Kidney epithelial cell (primary cell): ENCODE data around the gene TFAM. TPM values are rescaled to one million over a fixed set of nuclear protein-coding genes. Genes with fewer than 3 reads are reported as not detected.

Experiments
- DNase-seq: peaks from one replicate; pipeline ENCODE4 v3.0.0-alpha.2; 2010; ENCODE audit warnings: low read depth
- H3K27me3 ChIP-seq: 2 replicates; pipeline ENCODE4 v1.6.0; 2011; ENCODE audit warnings: low read length; ENCODE audit not compliant: control insufficient read depth, insufficient read depth
- H3K36me3 ChIP-seq: 2 replicates; pipeline ENCODE4 v1.5.1; 2011; ENCODE audit warnings: low read length; ENCODE audit not compliant: control insufficient read depth, insufficient read depth
- H3K4me3 ChIP-seq: 2 replicates; pipeline ENCODE4 v1.5.1; 2011; ENCODE audit warnings: low read depth, mild to moderate bottlenecking, control low read depth, low read length
- total RNA-seq: library from RNA; depleted of rRNA; stranded (reverse); fragments of >200 nt; gene quantifications from 2 replicates; pipeline ENCODE4 v1.2.3, GENCODE V29; 2015
- TF ChIP-seq, protein P1 (sequence below): IDR thresholded peaks from 2 replicates; pipeline ENCODE4 v1.5.1; 2011; ENCODE audit warnings: mild to moderate bottlenecking, moderate library complexity, low read length, control low read depth, inconsistent platforms; ENCODE audit not compliant: insufficient read depth, poor library complexity, severe bottlenecking

TFAM gene
- total RNA-seq, 1 donor from 2014 or later = 32.4 TPM

DNA sequence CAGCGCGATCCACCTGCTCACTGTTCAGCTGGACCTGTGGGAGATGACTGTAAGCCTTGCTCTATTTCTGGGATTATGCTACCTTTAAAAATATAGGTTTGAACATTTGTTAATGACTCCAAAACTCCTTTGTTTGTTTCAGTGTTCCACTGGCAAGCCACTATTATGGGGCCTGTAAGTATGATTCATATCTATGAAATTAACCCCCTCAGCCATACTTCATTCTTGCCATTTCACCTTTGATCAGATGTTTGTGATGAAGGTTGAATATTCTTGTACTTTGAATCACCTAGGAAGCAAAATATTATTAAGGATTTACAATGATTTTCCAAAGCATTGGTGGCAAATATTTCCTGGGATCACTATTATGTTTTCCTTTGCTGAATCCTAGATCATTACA, 23.9 kb upstream of the TFAM start:
- TF ChIP-seq, protein P1, sequence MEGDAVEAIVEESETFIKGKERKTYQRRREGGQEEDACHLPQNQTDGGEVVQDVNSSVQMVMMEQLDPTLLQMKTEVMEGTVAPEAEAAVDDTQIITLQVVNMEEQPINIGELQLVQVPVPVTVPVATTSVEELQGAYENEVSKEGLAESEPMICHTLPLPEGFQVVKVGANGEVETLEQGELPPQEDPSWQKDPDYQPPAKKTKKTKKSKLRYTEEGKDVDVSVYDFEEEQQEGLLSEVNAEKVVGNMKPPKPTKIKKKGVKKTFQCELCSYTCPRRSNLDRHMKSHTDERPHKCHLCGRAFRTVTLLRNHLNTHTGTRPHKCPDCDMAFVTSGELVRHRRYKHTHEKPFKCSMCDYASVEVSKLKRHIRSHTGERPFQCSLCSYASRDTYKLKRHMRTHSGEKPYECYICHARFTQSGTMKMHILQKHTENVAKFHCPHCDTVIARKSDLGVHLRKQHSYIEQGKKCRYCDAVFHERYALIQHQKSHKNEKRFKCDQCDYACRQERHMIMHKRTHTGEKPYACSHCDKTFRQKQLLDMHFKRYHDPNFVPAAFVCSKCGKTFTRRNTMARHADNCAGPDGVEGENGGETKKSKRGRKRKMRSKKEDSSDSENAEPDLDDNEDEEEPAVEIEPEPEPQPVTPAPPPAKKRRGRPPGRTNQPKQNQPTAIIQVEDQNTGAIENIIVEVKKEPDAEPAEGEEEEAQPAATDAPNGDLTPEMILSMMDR = no peak
- H3K4me3 ChIP-seq = no peak overlapping the region
- DNase-seq = no peak
- H3K27me3 ChIP-seq = no peaks in the 10 kb centered on the region
- H3K36me3 ChIP-seq = no peaks in the 10 kb centered on the region

DNA sequence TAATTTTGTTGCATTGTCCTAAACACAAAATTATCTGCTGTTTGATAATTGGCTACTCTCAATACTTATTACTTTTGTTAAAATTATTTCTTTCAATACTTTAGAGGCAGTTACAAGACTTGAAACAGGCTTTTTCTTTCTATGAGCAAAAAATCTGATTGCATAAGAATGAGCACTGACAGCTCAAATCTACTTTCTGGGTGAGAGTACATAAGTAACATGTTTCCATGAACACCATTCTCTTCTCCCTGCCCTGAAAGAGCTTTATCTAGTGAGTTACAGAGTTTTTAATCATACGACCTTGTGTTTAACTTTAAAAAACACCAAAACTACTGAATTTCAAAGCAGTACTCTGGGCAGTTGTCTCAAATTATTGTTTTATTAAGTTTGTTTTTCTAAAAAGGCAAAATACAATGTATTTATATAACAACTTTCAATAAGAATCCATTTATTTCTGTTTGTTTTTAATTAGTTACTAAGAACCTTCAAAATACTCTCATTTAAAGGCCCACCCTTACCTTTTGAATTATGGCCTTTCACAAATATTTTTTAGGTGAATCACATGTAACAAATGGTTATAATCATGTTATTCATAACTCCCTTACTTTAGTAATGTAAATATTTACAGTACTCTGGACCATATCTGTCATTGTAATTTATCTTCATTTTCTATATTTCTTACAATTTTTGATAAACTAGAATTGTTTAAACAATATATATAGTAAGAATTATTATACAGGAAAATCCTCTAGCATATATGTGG, 23.0 kb upstream of the TFAM start:
- no peak for DNase-seq
- TF ChIP-seq, protein P1 = no peak
- Histone ChIP-seq H3K4me3 (no peak overlapping the region), H3K27me3 (no peaks in the 10 kb centered on the region), H3K36me3 (no peaks in the 10 kb centered on the region)

DNA sequence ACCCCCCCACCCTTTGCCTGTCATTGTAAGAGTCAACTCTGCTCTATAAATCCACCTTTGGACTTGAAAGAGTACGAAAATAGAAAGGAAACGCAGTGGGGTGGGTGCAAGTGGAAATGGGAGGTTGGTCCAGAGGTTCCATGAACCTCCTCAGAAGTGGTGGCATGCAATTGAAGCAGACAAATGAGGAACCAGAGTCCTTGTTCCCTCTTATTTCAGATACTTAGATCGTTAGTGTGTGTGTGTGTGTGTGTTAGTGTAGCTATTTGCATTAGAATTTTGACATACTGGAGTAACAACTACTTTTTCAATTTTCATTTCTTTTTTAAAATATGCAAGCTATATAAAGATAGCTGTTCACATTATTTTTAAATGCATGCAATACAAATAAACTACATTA, 18.1 kb upstream of the TFAM start:
- H3K4me3 ChIP-seq = no peak overlapping the region

DNA sequence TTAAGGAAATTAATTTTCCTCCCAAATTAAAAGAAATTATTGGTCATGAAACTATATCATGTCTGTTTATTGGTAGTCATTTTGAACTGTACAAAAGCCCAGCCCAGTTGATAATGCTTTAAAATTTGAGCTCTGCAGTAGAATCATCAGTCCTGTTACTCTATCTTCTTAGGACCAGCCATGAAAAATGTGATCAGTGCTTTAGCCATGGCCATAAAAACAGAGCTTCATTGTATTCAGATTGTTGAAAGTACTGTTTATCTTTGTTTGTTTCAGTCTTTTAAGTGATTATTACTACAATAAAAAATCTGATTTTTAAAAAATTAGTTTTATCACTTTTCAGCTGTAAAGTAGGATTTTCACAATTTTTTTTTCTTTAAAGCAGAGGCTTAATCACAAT, 13.7 kb upstream of the TFAM start:
- H3K4me3 ChIP-seq = no peak overlapping the region
- TF ChIP-seq, protein P1 = no peak
- DNase-seq = no peak
- H3K36me3 ChIP-seq = no peaks in the 10 kb centered on the region
- no peaks in the 10 kb centered on the region for H3K27me3 ChIP-seq

More for the DNA sequence above, 18.1 kb upstream of the TFAM start:
- no peak for DNase-seq
- Histone ChIP-seq H3K36me3 (no peaks in the 10 kb centered on the region), H3K27me3 (no peaks in the 10 kb centered on the region)
- TF ChIP-seq, protein P1 = no peak

DNA sequence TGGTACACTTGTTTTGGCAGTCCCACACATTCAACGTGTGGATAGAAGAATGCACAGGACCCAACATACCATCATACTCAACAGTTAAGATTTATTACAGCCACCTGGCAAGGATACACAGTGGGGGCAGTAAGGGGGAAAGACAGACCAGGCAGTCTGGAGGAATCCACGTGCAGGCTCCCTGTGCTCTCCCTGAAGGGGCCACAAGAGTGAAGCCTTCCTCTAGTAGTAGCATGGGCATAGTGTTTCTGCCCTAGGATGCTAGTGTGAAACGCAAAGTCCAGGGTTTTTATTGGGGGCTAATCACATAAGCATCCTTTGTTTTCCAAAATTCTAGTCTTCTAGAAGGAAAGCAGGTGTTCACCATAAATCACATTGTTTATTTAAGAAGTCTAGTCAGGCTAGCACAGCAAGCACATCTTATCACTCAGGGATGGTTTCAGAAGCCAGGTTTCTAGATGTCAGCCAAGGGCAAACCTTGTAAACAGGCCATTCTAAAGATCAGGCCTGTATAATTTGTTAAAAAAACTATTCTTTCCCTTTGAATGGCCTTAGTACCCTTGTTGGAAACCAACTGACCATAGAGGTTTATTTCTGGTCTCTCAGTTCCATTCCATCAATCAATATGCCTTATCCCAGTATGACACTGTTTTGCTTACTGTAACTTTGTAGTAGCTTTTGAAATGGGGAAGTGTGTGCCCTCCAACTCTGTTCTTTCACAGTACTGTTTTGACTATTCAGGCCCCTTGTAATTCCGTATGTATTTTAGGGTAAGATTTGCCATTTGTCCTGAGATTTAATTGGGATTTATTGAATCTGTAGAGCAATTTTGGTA, 12.4 kb upstream of the TFAM start:
- no peak overlapping the region for H3K4me3 ChIP-seq
- TF ChIP-seq, protein P1 = no peak
- H3K36me3 ChIP-seq = no peaks in the 10 kb centered on the region
- DNase-seq = no peak
- H3K27me3 ChIP-seq = no peaks in the 10 kb centered on the region
